HG03432 (cell line): ENCODE data around the gene ATAD3C.
"Not testable (repeated sequence)": the region's sequence is repeated elsewhere in the genome, so short reads cannot be mapped to it uniquely, and the experiment has no call there.

Experiments
- ATAC-seq: cut with Tn5 transposase; IDR thresholded peaks from one replicate; pipeline ENCODE4 v1.9.1; 2021; ENCODE audit warnings: mild to moderate bottlenecking, moderate library complexity; ENCODE audit not compliant: unreplicated experiment

Gene ATAD3C

DNA sequence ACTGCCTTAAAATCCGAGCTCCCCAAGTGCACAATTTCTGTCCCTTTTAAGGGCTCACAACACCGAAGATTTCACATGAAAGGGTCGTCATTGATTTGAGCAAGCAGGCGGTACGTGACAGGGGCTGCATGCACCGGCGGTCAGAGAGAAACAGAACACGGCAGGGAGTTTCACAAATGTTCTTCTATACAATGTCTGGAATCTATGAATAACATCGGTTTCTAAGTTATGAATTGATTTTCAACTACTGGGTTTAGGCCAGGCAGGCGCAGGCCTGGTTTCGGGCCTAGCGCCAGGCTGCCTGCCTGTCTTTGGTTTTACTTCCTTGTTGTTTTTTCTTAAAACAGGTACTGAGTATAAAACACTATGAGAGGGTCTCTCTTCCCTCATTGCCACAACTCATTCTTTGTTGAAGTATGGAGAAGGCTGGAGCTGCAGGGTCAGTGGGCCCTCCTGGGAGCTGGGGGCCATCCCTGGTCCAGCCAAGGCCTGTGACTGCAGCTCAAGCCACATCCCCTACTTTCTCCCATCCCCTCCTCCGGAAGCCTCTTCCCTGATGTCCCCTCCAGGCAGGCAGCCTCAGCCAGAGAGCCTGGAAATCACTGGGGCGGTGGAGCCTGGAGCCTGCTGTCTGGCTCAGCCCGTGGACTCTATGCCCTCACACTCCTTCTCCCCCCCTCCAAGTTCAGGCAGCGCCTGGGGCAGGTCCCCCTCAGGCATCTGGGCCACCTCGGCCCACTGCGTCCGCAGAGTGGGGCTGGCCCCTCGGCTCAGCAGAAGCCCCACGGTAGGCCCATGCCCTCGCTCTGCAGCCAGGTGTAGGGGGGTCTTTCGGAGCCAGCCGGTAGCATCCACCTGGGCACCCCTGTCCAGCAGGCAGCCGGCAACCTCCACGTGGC, 30.8 kb upstream of the ATAD3C start:
- ATAC-seq: no peak

GRCh38 chr1:1419363-1419812, 30.1 kb upstream of the ATAD3C start:
- ATAC-seq: no peak

- no peak for ATAC-seq
Observed at GRCh38 chr1:1419813-1420653, 29.5 kb upstream of the ATAD3C start.

GRCh38 chr1:1420654-1421141, 28.8 kb upstream of the ATAD3C start:
- ATAC-seq: no peak

GRCh38 chr1:1421147-1421906, 28.2 kb upstream of the ATAD3C start, which contains the start of gene ANKRD65:
TSS of gene ANKRD65 (minus strand) at chr1:1421276. CDS start at chr1:1421005, 271 bp downstream.
- no peak for ATAC-seq

DNA sequence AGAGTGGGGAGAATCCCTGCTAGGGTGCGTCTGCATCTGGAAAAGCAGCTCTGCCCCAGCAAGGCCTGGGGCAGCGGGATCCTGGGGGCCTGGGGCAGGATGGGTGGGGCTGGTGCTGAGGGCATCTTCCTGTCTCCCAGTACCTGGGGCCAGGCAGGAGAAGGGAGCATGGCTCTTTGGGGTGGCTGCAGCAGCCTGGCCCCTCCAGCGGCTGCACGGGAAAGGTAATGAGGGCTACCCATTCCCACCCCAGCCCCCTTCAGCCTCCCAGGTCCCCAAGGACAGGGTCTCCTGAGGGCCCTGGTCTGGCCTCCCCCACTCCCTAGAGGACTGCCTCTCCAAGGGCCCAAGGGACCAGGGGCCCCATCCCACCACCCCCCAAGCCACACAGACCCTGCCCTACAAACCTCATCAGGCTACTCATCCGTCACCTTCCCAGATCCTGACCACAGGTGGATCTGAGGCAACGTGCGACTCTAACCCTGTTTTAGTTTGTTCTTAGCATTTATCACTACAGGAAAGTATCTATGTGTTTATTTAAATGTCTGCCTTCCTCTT, 27.5 kb upstream of the ATAD3C start:
- ATAC-seq: no peak

DNA sequence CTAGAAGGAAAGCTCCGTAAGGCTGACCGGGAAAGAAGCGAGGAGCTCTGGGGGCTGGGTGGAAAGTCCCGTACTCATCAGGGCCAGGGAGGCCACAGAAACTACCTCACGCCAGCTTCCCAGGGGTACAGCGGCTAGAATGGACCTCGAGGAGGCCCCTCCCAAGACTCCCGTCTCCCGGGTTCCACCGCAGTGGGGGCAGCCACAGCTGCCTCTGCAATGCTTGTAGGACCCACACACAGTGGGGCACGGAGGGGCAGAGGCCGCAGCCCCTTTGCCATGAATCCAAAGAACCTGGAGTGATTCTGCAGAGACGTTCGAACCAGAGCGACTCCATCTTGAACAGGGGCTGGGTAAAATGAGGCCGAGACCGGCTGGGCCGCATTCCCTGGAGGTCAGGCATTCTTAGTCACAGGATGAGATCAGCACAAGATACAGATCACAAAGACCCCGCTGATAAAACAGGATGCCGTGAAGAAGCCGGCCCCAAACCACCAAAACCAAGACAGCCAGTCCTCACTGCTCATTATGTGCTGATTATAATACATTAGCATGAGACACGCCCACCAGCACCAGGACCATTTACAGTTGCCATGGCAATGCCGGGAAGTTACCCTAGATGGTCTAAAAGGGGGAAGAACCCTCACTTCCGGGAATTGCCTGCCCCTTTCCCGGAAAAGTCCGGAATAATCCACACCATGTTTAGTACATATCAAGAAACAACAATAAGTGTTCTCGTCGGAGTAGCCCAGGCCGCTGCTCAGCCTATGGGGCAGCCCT, 26.8 kb upstream of the ATAD3C start:
- no peak for ATAC-seq

DNA sequence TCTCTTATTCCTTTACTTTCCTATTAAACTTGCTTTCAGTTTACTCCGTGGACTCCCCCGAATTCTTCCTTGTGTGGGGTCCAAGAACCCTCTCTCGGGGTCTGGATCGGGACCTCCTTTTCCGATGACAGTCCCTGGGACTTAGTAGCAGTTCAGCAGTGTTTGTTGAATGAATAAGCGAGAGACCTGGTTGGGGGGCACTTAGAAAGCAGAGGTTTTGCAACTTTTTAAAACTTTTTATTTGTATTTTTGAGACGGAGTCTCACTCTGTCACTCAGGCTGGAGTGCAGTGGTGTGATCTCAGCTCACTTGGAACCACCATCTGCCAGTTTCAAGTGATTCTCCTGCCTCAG, 26.3 kb upstream of the ATAD3C start:
- no peak for ATAC-seq

DNA sequence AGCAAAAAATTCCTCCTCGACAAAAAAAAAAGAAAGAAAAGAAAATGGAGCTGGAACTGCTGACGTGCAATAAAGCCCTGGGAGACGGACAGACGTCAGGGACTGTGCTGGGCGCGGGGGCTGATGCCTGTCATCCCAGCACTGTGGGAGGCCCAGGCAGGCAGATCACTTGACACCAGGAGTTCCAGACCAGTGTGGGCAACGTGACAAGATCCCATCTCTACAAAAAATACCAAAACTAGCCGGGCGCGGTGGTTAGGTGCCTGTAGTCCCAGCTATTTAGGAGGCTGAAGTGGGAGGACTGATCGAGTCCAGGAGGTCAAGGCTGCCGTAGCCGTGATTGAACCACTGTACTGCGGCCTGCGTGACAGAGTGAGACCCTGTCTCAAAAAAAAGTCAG, 24.8 kb upstream of the ATAD3C start:
- no peak for ATAC-seq

- ATAC-seq: no peak
Observed at GRCh38 chr1:1425426-1425752, 24.1 kb upstream of the ATAD3C start.

DNA sequence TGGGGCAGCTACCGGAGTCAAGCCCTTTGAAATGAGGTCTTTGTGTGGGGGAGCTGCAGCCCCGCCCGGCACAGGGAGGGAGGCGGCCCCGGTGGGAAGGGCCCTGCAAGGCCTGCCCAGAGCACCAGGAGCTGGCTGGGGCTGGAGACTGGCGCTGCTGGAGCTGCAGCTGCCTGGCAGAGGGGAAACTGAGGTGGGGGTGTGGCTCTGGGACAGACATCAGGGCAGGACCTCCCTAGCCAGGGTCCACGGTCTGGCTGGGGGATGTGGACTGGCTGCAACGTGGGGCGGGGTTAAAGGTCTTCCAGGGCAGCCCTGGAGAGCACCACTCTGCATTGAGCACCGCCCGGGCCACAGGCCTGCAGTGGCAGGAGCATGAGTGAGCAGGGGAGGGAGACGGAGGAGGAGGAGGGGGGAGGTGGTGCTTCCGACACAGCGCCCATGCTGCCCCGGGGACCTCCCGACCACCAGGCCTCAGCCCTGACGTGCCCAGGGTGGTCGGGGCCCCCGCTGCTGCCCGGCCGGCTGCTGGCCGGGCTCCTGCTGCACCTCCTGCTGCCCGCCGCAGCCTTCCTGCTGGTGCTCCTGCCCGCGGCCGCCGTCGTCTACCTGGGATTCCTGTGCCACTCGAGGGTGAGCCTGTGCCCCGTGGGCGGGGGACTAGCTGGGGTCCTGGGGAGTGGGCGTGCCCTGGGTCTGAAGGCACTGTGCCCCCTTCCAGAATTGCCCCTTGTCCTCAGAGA, 23.6 kb upstream of the ATAD3C start:
- no peak for ATAC-seq

GRCh38 chr1:1426496-1427105, 22.9 kb upstream of the ATAD3C start:
- no peak for ATAC-seq

GRCh38 chr1:1427106-1427819, 22.2 kb upstream of the ATAD3C start:
- no peak for ATAC-seq

DNA sequence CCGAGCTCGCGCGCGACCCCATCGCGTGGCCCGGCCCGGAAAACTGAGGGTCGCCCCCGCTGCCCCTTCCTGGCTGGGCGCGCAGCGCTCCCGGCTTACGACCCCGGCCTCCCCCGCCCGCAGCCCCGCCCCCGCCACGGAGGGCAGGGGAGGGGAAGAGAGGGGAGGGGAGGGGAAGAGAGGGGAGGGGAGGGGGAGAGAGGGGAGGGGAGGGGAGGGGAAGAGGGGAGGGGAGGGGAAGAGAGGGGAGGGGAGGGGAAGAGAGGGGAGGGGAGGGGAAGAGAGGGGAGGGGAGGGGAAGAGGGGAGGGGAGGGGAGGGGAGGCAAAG, 21.7 kb upstream of the ATAD3C start:
- ATAC-seq: no peak

- no peak for ATAC-seq
Observed at GRCh38 chr1:1428174-1428573, 21.3 kb upstream of the ATAD3C start.

- not testable (repeated sequence) for ATAC-seq
Observed at GRCh38 chr1:1428967-1429366, 20.5 kb upstream of the ATAD3C start.

GRCh38 chr1:1429671-1430073, 19.8 kb upstream of the ATAD3C start:
- no peak for ATAC-seq
